Spleen (tissue), 11 donors: ENCODE measurements around the gene POLR2A. TPM values are rescaled to one million over a fixed set of nuclear protein-coding genes. Genes with fewer than 3 reads are reported as not detected.
"Not testable (repeated sequence)": the region's sequence is repeated elsewhere in the genome, so short reads cannot be mapped to it uniquely, and the experiment has no call there.

ENCODE experiments used
- DNase-seq: peaks from one replicate; pipeline ENCODE4 v3.0.0-alpha.2; 2020
- H3K27ac ChIP-seq, 8 donors: fragments of 200-600 bp; sonication (generic) in 7 of 8; 1 replicate in 4 of 8; 2 replicates in 4 of 8; pipeline versions ENCODE4 v1.5.0 to v1.8.0; 2016 to 2021; ENCODE audit warnings: inconsistent platforms in 4 of 8, mild to moderate bottlenecking in 4 of 8, moderate library complexity in 1 of 8
- H3K27me3 ChIP-seq, 7 donors: fragments of 200-600 bp; sonication (generic) in 6 of 7; replicated peaks in 1 of 7; 1 replicate in 4 of 7; 2 replicates in 3 of 7; pipeline versions ENCODE4 v1.5.0 to v1.8.0; 2016 to 2021; ENCODE audit warnings: inconsistent platforms in 3 of 7, mild to moderate bottlenecking in 1 of 7
- H3K36me3 ChIP-seq, 6 donors: fragments of 200-600 bp; sonication (generic) in 5 of 6; 1 replicate in 4 of 6; 2 replicates in 2 of 6; pipeline versions ENCODE4 v1.5.0 to v1.8.0; 2016 to 2021; ENCODE audit warnings: inconsistent platforms in 2 of 6
- H3K4me1 ChIP-seq, 6 donors: fragments of 200-600 bp; sonication (generic) in 5 of 6; 1 replicate in 3 of 6; 2 replicates in 3 of 6; pipeline versions ENCODE4 v1.5.0 to v1.8.0; 2016 to 2021; ENCODE audit warnings: inconsistent platforms in 3 of 6
- H3K4me3 ChIP-seq, 8 donors: fragments of 200-600 bp; sonication (generic) in 7 of 8; 1 replicate in 4 of 8; 2 replicates in 4 of 8; pipeline versions ENCODE4 v1.5.0 to v1.8.0; 2016 to 2021; ENCODE audit warnings: inconsistent platforms in 4 of 8, mild to moderate bottlenecking in 4 of 8, moderate library complexity in 2 of 8
- H3K9me3 ChIP-seq, 8 donors: fragments of 200-600 bp; sonication (generic) in 7 of 8; 1 replicate in 4 of 8; 2 replicates in 4 of 8; pipeline versions ENCODE4 v1.5.0 to v1.8.0; 2016 to 2021; ENCODE audit warnings: inconsistent platforms in 4 of 8
- POLR2A ChIP-seq, 3 donors: fragments of 450-650 bp; IDR thresholded peaks; one replicate each; pipeline ENCODE4 v1.5.1; 2017; ENCODE audit warnings: antibody characterized with exemption in 3 of 3, mild to moderate bottlenecking in 1 of 3
- POLR2AphosphoS5 ChIP-seq, 3 donors: sonication (generic); formaldehyde crosslinking; IDR thresholded peaks; one replicate each; pipeline ENCODE4 v1.5.1; 2017; ENCODE audit warnings: antibody characterized with exemption in 3 of 3
- WGBS, 5 donors: extraction: QIAGEN DNeasy Blood & Tissue Kit in 3 of 5; methylation state at CpG; one replicate each; pipeline versions ENCODE4 v1.1.5 to v1.1.7; 2013 to 2018; 5-methylcytosine and 5-hydroxymethylcytosine counted together
- intact Hi-C: fragments of 100-400 bp; cut with DNase I; formaldehyde crosslinking; loops from one replicate; pipeline ENCODE4 v1.15.0; 2023; ENCODE audit warnings: low total_unique reads
- polyA plus RNA-seq, 3 donors: library from polyadenylated mRNA; stranded (reverse); fragments of 200-250 nt; gene quantifications; one replicate each; pipeline ENCODE4 v1.2.1, GENCODE V29; 2013
- total RNA-seq, 7 donors: library from RNA; depleted of rRNA in 3 of 7; stranded (reverse); fragments of >200 nt in 3 of 7; fragmentation: NEBNext Ultra II Directional in 4 of 7; extraction: Animal tissue kit (Norgen Biotek cat#: 25700) in 4 of 7; gene quantifications; one replicate each; pipeline versions ENCODE4 v1.1.0 to v1.2.1, GENCODE V29; 2016 to 2021
- TF ChIP-seq, protein P1 (sequence below), 11 experiments: fragments of 200-600 bp in 7 of 11; fragments of 450-650 bp in 4 of 11; sonication (generic) in 4 of 11; IDR thresholded peaks in 8 of 11; conservative IDR thresholded peaks in 3 of 11; 1 replicate in 7 of 11; 2 replicates in 4 of 11; pipeline versions ENCODE4 v1.4.0 to v1.8.0; 2016 to 2021; ENCODE audit warnings: antibody characterized with exemption in 11 of 11, inconsistent platforms in 4 of 11, mild to moderate bottlenecking in 1 of 11
- donor health status: healthy with polysubstance abuse.
- donor health status: DM: no; HTN: no; CAD: no; lungs with moderate emphysema.
- donor health status: DM: no; HTN: no; CAD: no.
- donor health status: Bipolar disorder and iron deficiency.
- donor health status: healthy.
- donor health status: DM: no; HTN: no; CAD: no.
- donor health status: DM: yes; HTN: yes; CAD: no.

The POLR2A gene
- total and polyA plus RNA-seq, 10 donors: 8.2 to 196 (median 141) TPM

DNA sequence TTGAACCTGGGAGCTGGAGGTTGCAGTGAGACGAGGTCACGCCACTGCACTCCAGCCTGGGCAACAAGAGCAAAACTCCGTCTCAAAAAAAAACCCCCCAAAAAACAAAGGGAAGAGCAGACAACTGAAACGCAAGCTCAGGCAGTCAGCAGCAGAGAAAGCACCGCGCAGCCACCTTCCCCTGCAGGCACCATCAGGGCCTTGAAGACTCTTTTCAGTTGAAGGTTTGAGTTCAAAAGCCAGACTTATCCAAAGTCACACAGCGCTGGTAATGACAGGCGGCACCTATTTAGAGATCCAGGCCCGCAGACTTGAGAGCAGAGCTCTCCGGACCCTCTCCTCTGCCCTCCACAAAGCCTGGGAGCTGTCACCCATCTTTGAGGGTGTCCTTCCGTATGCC is 15.9 kb upstream of the POLR2A start:
- peak overlapping the region in 1 of 8 donors; percentile 21 for H3K27ac ChIP-seq
- no peaks in the 10 kb centered on the region for H3K27me3 ChIP-seq

DNA sequence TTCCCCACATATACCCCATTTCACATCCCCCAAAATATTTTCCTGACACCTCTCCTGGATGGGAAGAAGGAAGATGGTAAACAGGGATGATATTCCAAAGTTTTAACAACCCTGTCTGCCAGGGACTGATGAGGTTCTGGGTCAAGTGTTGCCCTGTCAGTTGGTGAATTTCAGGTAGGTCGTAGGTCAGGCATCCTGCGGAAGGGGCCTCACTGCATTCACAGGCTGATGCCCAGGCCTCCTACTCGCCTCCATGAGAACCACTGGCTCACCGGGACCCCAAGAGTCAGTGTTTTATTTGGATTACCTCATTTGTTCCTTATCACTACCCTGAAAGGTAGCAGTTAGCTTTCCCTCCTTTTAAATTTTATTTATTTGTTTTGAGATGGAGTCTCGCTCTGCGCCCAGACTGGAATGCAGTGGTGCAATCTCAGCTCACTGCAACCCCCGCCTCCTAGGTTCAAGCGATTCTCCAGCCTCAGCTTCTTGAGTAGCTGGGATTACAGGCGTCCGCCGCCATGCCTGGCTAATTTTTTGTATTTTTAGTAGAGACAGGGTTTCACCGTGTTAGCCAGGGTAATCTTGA is 15.3 kb upstream of the POLR2A start:
- Histone ChIP-seq H3K9me3 (no peaks in the 10 kb centered on the region), H3K27ac (peak overlapping the region in 1 of 8 donors; percentile 21), H3K27me3 (no peaks in the 10 kb centered on the region), H3K36me3 (peaks cover 0 to 48% (median 18%) of the 10 kb centered on the region in 6 donors), H3K4me1 (peaks cover 21 to 86% (median 53%) of the 10 kb centered on the region in 6 donors), H3K4me3 (no peak overlapping the region)
- WGBS, 5 donors: 79 to 91% (median 84%) methylated on average over 12 of the region's 12 CpGs
- intact Hi-C loops: no loop called here
- TF ChIP-seq POLR2A (IDR thresholded peaks at IDR 0.05) (no peak), POLR2AphosphoS5 (IDR thresholded peaks at IDR 0.05) (no peak)
- TF ChIP-seq, protein P1, sequence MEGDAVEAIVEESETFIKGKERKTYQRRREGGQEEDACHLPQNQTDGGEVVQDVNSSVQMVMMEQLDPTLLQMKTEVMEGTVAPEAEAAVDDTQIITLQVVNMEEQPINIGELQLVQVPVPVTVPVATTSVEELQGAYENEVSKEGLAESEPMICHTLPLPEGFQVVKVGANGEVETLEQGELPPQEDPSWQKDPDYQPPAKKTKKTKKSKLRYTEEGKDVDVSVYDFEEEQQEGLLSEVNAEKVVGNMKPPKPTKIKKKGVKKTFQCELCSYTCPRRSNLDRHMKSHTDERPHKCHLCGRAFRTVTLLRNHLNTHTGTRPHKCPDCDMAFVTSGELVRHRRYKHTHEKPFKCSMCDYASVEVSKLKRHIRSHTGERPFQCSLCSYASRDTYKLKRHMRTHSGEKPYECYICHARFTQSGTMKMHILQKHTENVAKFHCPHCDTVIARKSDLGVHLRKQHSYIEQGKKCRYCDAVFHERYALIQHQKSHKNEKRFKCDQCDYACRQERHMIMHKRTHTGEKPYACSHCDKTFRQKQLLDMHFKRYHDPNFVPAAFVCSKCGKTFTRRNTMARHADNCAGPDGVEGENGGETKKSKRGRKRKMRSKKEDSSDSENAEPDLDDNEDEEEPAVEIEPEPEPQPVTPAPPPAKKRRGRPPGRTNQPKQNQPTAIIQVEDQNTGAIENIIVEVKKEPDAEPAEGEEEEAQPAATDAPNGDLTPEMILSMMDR (IDR thresholded peaks at IDR 0.05 in 8 of 11, conservative IDR thresholded peaks at IDR 0.05 in 3 of 11): no peak
- DNase-seq: no peak

More for the DNA sequence above, 15.9 kb upstream of the POLR2A start:
- H3K36me3 ChIP-seq: peaks cover 0 to 54% (median 24%) of the 10 kb centered on the region in 6 donors
- WGBS, 5 donors: 90 to 94% (median 94%) methylated on average over 11 of the region's 11 CpGs
- intact Hi-C loops: no loop called here
- no peak overlapping the region for H3K4me3 ChIP-seq
- TF ChIP-seq POLR2A (IDR thresholded peaks at IDR 0.05) (no peak), POLR2AphosphoS5 (IDR thresholded peaks at IDR 0.05) (no peak)
- TF ChIP-seq, protein P1 (IDR thresholded peaks at IDR 0.05 in 8 of 11, conservative IDR thresholded peaks at IDR 0.05 in 3 of 11): no peak
- no peaks in the 10 kb centered on the region for H3K9me3 ChIP-seq
- DNase-seq: no peak
- H3K4me1 ChIP-seq: peaks cover 17 to 79% (median 53%) of the 10 kb centered on the region in 6 donors

DNA sequence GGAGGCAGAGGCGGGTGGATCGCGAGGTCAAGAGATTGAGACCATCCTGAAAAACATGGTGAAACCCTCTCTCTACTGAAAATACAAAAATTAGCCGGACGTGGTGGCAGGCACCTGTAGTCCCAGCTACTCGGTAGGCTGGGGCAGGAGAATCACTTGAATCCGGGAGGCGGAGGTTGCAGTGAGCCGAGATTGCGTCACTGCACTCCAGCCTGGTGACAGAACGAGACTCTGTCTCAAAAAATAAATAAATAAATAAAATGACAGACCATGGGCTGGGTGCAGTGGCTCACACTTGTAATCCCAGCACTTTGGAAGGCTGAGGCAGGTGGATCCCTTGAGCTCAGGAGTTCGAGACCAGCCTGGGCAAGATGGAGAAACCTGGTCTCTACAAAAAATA is 14.3 kb upstream of the POLR2A start:
- H3K27ac ChIP-seq, intact Hi-C loops, H3K4me3 ChIP-seq, H3K27me3 ChIP-seq, H3K9me3 ChIP-seq, DNase-seq: not testable (repeated sequence)
- peaks cover 0 to 47% (median 11%) of the 10 kb centered on the region in 6 donors for H3K36me3 ChIP-seq
- peaks cover 22 to 94% (median 57%) of the 10 kb centered on the region in 6 donors for H3K4me1 ChIP-seq
- 85 to 96% (median 91%) methylated on average over 12 of the region's 12 CpGs for WGBS, 5 donors

DNA sequence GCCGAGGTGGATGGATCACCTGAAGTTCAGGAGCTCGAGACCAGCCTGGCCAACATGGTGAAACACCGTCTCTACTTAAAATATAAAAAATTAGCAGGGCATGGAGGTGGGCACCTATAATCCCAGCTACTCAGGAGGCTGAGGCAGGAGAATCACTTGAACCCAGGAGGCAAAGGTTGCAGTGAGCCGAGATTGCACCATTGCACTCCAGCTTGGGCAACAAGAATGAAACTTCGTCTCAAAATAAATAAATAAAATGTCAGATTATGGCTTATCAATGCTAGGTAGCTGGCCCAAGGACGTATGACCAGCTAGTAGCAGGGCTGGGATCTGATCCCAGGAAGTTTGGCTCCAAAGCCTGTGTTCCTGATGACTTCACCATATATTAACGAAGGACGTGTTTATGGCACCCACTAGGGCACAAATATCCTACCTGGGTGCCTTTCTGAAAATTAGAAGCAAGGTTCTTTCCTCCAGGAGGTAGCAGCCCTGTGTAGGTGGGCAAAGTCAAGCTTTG is 13.7 kb upstream of the POLR2A start:
- Histone ChIP-seq H3K4me1 (peaks cover 29 to 98% (median 62%) of the 10 kb centered on the region in 6 donors), H3K27ac (peak overlapping the region in 2 of 8 donors; percentile 54 to 68), H3K36me3 (peaks cover 0 to 41% (median 7%) of the 10 kb centered on the region in 6 donors)
- H3K9me3 ChIP-seq, H3K4me3 ChIP-seq, DNase-seq, H3K27me3 ChIP-seq, intact Hi-C loops: not testable (repeated sequence)
- 83 to 91% (median 86%) methylated on average over 8 of the region's 8 CpGs for WGBS, 5 donors

DNA sequence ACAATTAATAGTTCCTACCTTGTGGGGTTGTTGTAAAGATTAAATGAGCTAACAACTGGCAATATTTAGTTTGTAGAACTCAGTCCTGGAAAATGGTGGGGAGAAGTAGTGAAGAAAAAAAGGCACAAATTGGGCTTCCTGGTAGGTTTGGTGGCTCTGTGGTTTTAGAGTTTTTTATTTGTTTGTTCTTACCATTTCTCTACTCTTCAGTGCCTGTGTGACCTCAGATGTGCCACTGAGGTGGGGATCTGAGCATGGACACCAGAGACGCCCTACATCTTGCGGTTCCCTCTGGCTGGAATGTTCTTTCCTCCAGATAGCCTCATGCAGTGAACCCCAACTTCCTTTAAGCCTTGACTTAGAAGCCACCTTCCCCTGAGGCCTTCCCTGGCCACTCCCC is 12.4 kb upstream of the POLR2A start:
- WGBS, 5 donors: 45 to 66% (median 55%) methylated on average over 2 of the region's 2 CpGs
- Histone ChIP-seq H3K36me3 (peaks cover 0 to 29% (median 0%) of the 10 kb centered on the region in 6 donors), H3K9me3 (no peaks in the 10 kb centered on the region), H3K4me3 (no peak overlapping the region), H3K27me3 (no peaks in the 10 kb centered on the region), H3K27ac (peak overlapping the region; percentile 7 to 68 (median 46)), H3K4me1 (peaks cover 30 to 98% (median 66%) of the 10 kb centered on the region in 6 donors)
- no peak for TF ChIP-seq POLR2A (IDR thresholded peaks at IDR 0.05)
- TF ChIP-seq, protein P1 (IDR thresholded peaks at IDR 0.05 in 8 of 11, conservative IDR thresholded peaks at IDR 0.05 in 3 of 11): no peak
- TF ChIP-seq POLR2AphosphoS5 (IDR thresholded peaks at IDR 0.05): no peak
- intact Hi-C loops: no loop called here
- no peak for DNase-seq

DNA sequence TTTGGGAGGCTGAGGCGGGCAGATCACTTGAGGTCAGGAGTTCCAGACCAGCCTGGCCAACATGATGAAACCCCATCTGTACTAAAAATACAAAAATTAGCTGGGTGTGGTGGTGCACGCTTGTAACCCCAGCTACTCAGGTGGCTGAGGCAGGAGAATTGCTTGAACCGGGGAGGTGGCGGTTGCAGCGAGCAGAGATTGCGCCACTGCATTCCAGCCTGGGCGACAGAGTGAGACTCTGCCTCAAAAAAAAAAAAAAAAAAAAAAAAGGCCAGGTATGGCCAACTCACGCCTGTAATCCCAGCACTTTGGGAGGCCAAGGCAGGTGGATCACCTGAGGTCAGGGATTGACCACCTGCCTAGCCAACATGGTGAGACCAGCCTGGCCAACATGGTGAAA is 9.4 kb upstream of the POLR2A start:
- H3K4me3 ChIP-seq, H3K9me3 ChIP-seq, DNase-seq, H3K36me3 ChIP-seq, intact Hi-C loops, H3K27me3 ChIP-seq: not testable (repeated sequence)
- H3K4me1 ChIP-seq: peaks cover 38 to 95% (median 69%) of the 10 kb centered on the region in 6 donors
- peak overlapping the region in 5 of 8 donors; percentile 74 to 100 (median 99) for H3K27ac ChIP-seq
- WGBS, 5 donors: 60 to 89% (median 88%) methylated on average over 7 to 8 of the region's 8 CpGs
